ENCODE results near the gene P2RY13.

The P2RY13 gene

GRCh38 chr3:151319628-151320027 lies 9.7 kb downstream of the P2RY13 start:
- DNase-seq = no peak

GRCh38 chr3:151318991-151319390 lies 10.4 kb downstream of the P2RY13 start:
- no peak for DNase-seq

GRCh38 chr3:151318313-151318712 lies 11.0 kb downstream of the P2RY13 start:
- no peak for DNase-seq

GRCh38 chr3:151316267-151316991 lies 12.9 kb downstream of the P2RY13 start, which contains the start of gene GPR87:
Gene GPR87 (minus strand): TSS chr3:151316820. CDS start chr3:151300100, 16,720 bp downstream.
- no peak for DNase-seq

- DNase-seq = no peak
Measured at GRCh38 chr3:151315846-151316245, 13.5 kb downstream of the P2RY13 start.

GRCh38 chr3:151315136-151315535 lies 14.2 kb downstream of the P2RY13 start:
- no peak for DNase-seq

GRCh38 chr3:151314593-151314992 lies 14.8 kb downstream of the P2RY13 start:
- DNase-seq = no peak

- DNase-seq = no peak
Measured at GRCh38 chr3:151314137-151314536, 15.2 kb downstream of the P2RY13 start.

GRCh38 chr3:151312972-151313371 lies 16.4 kb downstream of the P2RY13 start:
- no peak for DNase-seq

- no peak for DNase-seq
Measured at GRCh38 chr3:151309566-151309965, 19.8 kb downstream of the P2RY13 start.

GRCh38 chr3:151307583-151308488 lies 21.5 kb downstream of the P2RY13 start:
- DNase-seq = no peak

GRCh38 chr3:151307131-151307530 lies 22.2 kb downstream of the P2RY13 start:
- no peak for DNase-seq

- no peak for DNase-seq
Measured at GRCh38 chr3:151306168-151306810, 23.1 kb downstream of the P2RY13 start.

GRCh38 chr3:151305775-151306151 lies 23.6 kb downstream of the P2RY13 start:
- no peak for DNase-seq

- no peak for DNase-seq
Measured at GRCh38 chr3:151305060-151305774, 24.1 kb downstream of the P2RY13 start.

GRCh38 chr3:151303751-151304150 lies 25.6 kb downstream of the P2RY13 start:
- no peak for DNase-seq

- DNase-seq = no peak
Measured at GRCh38 chr3:151301787-151302186, 27.6 kb downstream of the P2RY13 start.

- no peak for DNase-seq
Measured at GRCh38 chr3:151300539-151300938, 28.8 kb downstream of the P2RY13 start.

- DNase-seq = no peak
Measured at GRCh38 chr3:151299006-151299405, 30.3 kb downstream of the P2RY13 start.

- DNase-seq = no peak
Measured at GRCh38 chr3:151297429-151297828, 31.9 kb downstream of the P2RY13 start.

GRCh38 chr3:151296226-151296625 lies 33.1 kb downstream of the P2RY13 start:
- no peak for DNase-seq

GRCh38 chr3:151293127-151293526 lies 36.2 kb downstream of the P2RY13 start:
- DNase-seq = no peak

GRCh38 chr3:151290673-151291072 lies 38.7 kb downstream of the P2RY13 start:
- no peak for DNase-seq
